LNCAP (cell line): ENCODE measurements around the gene DBN1.
A peak's percentile ranks its signal among the peaks of the same experiment; 100 is the strongest.

Experiments used
- CTCF ChIP-seq: fragments of 450-650 bp; IDR thresholded peaks from 2 replicates; pipeline ENCODE4 v1.5.1; 2017; ENCODE audit warnings: mild to moderate bottlenecking

The DBN1 gene

GRCh38 chr5:177491983-177492746, 18.7 kb upstream of the DBN1 start:
- no peak for TF ChIP-seq CTCF

- peak; percentile 67 for TF ChIP-seq CTCF
Measured at GRCh38 chr5:177491429-177491945, 18.1 kb upstream of the DBN1 start.

GRCh38 chr5:177490992-177491391, 17.6 kb upstream of the DBN1 start:
- no peak for TF ChIP-seq CTCF

GRCh38 chr5:177490311-177490991, 17.0 kb upstream of the DBN1 start:
- no peak for TF ChIP-seq CTCF

- TF ChIP-seq CTCF = no peak
Measured at GRCh38 chr5:177489119-177489716, 15.8 kb upstream of the DBN1 start.

- TF ChIP-seq CTCF = peak; percentile 17; the same call in 1 of the 2 replicates
Measured at GRCh38 chr5:177487975-177488374, 14.5 kb upstream of the DBN1 start.

- no peak for TF ChIP-seq CTCF
Measured at GRCh38 chr5:177487144-177487543, 13.7 kb upstream of the DBN1 start.
